EL (cell line): ENCODE data around the gene GMDS.

Experiments
- DNase-seq: peaks from one replicate; pipeline ENCODE4 v3.0.0-alpha.2; 2016

The GMDS gene

DNA sequence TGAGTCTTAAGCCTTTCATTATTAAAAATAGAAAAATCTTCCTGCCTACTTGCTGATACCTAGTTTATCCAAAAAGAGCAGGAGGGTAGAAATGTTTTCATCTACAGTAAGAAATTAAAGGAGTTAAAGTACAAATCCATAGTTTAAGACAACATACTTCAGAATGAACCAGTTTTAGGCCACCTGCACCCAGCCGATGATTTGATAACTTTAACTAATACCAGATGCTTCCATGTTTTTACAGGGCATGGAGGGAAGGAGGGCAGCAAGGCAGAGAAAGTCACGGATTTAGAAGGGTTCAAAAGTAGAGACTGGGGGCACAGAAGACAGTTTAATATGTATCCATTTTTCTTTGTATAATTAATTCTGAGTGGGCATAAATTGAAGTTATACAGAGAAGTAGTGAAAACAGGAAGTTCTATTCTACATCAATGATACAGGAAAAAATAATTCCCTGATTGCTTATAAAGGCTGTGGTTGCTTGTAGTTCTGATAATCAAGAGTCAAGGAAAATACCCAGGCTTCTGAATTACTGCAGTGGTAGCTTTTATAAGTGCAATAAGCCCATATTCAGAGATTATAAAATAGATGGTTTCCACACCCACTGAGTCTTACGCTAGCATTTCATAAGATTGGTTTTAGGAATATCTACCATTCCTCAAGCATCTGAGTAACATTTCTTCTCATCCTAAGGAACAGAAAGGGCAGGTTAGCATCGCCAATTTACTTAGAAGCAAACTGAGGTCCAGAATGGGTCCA, 72.0 kb downstream of the GMDS start:
- DNase-seq: no peak

- no peak for DNase-seq
These were observed 73.7 kb downstream of the GMDS start for GRCh38 chr6:2171728-2172127.

DNA sequence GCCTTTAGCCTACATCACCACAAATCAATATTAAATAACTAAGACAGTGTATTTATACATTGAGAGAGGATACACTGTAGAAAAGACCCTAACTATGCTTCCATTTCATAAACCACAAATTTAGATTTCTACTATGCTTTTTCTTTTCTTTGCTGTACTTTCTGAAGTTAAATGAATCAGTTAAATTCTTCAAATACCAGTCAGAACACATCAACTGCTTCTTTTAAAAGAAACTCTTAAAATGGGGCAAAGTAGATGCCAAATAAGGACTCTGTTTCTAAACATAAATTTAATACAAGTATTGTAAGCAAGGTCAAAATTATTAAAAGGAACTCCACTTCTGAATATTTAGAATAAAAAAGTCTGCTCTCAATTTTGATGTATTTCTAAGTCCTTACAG, 76.9 kb downstream of the GMDS start:
- DNase-seq: peak; percentile 39

GRCh38 chr6:2166717-2167116, 78.7 kb downstream of the GMDS start:
- DNase-seq: no peak

DNA sequence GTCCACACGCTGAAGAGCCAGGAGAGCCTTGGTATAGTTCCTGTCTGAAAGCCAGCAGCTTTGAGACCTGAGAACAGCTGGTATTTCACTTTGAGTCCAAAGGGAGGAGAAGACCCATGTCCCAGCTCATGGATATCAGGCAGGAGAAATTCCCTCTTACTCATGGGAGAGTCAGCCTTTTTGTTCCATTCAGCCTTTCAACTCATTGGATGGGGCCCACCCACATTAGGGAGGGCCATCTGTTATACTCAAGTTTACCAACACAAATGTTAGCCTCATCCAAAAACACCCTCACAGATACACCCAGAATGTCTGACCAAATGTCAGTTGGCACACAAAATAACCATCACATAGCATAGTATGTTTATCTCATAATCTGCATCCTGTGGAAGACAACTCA, 80.1 kb downstream of the GMDS start:
- DNase-seq: no peak

GRCh38 chr6:2164481-2164880, 80.9 kb downstream of the GMDS start:
- DNase-seq: no peak

GRCh38 chr6:2162079-2162445, 83.3 kb downstream of the GMDS start:
- DNase-seq: no peak

GRCh38 chr6:2158596-2159271, 86.7 kb downstream of the GMDS start:
- DNase-seq: peak; percentile 20

- DNase-seq: peak; percentile 73
These were observed 87.8 kb downstream of the GMDS start for GRCh38 chr6:2157441-2158127.

GRCh38 chr6:2155206-2155605, 90.2 kb downstream of the GMDS start:
- no peak for DNase-seq

DNA sequence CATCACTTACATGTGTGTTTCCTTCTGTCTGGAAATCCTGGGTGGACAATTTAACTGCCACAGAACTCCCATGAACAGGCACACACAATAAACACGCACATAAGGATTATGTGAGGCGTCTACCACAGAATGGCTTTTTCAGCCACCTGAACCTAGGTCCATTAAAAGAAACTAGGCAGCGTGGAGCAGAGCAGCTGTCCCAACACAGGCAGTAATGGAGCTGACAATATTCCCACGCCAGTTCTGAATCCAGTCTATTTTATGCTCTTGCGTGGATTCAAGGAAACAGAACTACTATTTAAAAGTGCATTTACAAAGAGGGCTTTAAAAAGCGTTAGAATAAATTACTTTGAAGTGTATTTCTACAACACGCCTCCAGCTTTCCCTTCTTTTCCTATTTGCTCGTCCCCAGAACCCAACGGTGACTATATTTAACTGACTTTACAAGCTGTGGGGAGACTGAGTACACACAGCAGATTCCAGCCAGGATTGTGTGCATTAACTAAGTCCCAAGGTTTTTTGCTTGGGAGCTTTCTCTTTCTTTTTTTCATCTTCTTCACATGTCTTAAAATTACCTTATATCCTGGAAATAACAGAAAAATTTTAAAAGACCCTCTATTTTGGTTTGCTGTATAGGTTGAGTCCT, 95.9 kb downstream of the GMDS start:
- DNase-seq: no peak

DNA sequence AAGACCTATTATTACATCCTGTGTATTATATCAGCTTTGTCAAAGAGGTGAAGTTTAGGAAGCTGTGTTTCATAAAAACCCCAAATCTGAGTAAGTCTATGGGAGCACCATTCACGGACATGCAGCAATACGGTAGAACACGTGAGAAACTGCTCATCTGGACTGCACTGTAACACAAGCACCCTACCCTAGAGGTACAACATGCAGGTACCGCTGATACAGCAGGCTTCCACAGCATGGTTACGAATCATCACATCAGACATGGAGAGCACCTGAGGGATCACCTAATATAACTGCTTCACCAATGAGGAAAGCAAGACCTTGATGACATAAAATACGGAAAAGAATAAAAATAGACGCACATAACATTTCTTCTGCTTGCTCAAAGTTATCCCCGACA, 96.7 kb downstream of the GMDS start:
- no peak for DNase-seq

GRCh38 chr6:2147766-2148448, 97.5 kb downstream of the GMDS start:
- peak; percentile 34 for DNase-seq

- no peak for DNase-seq
These were observed 98.1 kb downstream of the GMDS start for GRCh38 chr6:2147261-2147660.

GRCh38 chr6:2144210-2144609, 101.2 kb downstream of the GMDS start:
- no peak for DNase-seq

- no peak for DNase-seq
These were observed 103.6 kb downstream of the GMDS start for GRCh38 chr6:2141644-2142290.

- DNase-seq: no peak
These were observed 104.8 kb downstream of the GMDS start for GRCh38 chr6:2140438-2141128.

GRCh38 chr6:2135401-2135800, 110.0 kb downstream of the GMDS start:
- no peak for DNase-seq

- DNase-seq: no peak
These were observed 110.9 kb downstream of the GMDS start for GRCh38 chr6:2134554-2134953.

- no peak for DNase-seq
These were observed 111.6 kb downstream of the GMDS start for GRCh38 chr6:2133716-2134310.

DNA sequence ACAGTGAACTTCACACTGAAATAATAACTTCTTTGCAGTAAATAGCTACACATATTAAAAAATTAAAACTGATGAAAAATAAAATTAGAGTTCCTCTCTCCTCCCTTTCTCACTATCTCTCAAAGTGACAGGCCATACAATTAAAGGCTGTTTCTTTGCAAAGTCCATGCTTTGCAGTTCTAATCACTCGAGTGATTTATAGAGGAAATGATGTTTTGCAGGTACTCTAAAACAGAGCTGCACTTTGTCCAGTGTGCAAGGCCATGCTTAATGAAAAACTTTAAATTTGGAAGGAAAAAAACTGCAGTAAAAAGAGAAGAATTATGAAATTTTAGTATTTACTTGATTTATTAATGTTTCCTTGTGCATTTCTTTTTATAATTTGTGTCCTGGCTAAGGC, 112.5 kb downstream of the GMDS start:
- DNase-seq: no peak
